K562 (cell line): ENCODE data around the gene PRSS1. TPM values are rescaled to one million over a fixed set of nuclear protein-coding genes. Genes with fewer than 3 reads are reported as not detected.

Experiments used
- ATAC-seq: fragments of 200-7000 bp; cut with Tn5 transposase; 3 replicates; pipeline ENCODE4 v1.9.1; 2020; ENCODE audit warnings: moderate library complexity
- BruUV-seq: library from RNA; stranded (reverse); fragments of 400-500 nt; replicated peaks from 2 replicates; lab custom pipeline; 2021; lab: Mats Ljungman, UMichigan
- CTCF ChIA-PET: fragments of 300-600 bp; formaldehyde crosslinking; extraction: SDS; loops from one replicate; lab custom pipeline; 2021; ENCODE audit warnings: low intra/inter-chr PET ratio; lab: Yijun Ruan, JAX
- POLR2A ChIA-PET: fragments of 300-600, 350-650 bp; sonication (Branson Sonifier 250); formaldehyde crosslinking; extraction: SDS; loops from one replicate; lab custom pipeline; 2021; ENCODE audit warnings: antibody characterized with exemption, inconsistent platforms; lab: Yijun Ruan, JAX
- DNase-seq, 4 experiments: peaks; one replicate each; pipeline versions ENCODE4 v3.0.0 to v3.0.0-alpha.2; 2011 to 2018; ENCODE audit warnings: low spot score in 3 of 4, mixed read lengths in 3 of 4; ENCODE audit errors: extremely low read depth in 1 of 4
- FAIRE-seq: peaks from 2 replicates; lab custom pipeline; 2011; peaks lifted over from hg19 to GRCh38; lab: Jason Lieb, UNC
- H2AFZ ChIP-seq: 2 replicates; pipeline ENCODE4 v1.6.0; 2011; ENCODE audit warnings: low read depth, low read length, control low read depth, inconsistent platforms
- H3K27ac ChIP-seq: fragments of 200-600 bp; 3 replicates; pipeline ENCODE4 v1.8.0; 2011; ENCODE audit warnings: low read depth, mild to moderate bottlenecking, control low read depth, inconsistent platforms, low read length, moderate library complexity, mixed read lengths; ENCODE audit errors: extremely low read depth
- H3K27me3 ChIP-seq, 2 experiments: fragments of 300-600 bp in 1 of 2; 2 replicates in 1 of 2; 3 replicates in 1 of 2; pipeline versions ENCODE4 v1.6.0 to v1.8.0; 2011; ENCODE audit warnings: inconsistent platforms in 2 of 2, low read length in 2 of 2, mild to moderate bottlenecking in 1 of 2, mixed read lengths in 1 of 2, moderate library complexity in 1 of 2; ENCODE audit not compliant: control insufficient read depth in 2 of 2, insufficient read depth in 2 of 2
- H3K36me3 ChIP-seq: fragments of 300-600 bp; 3 replicates; pipeline ENCODE4 v1.8.0; 2011; ENCODE audit warnings: mild to moderate bottlenecking, low read length, inconsistent platforms; ENCODE audit not compliant: control insufficient read depth, insufficient read depth
- H3K4me1 ChIP-seq, 2 experiments: fragments of 200-600 bp in 1 of 2; replicated peaks in 1 of 2; 2 replicates in 1 of 2; 3 replicates in 1 of 2; pipeline versions ENCODE4 v1.5.1 to v1.8.0; 2011; ENCODE audit warnings: inconsistent platforms in 2 of 2, low read length in 2 of 2, mild to moderate bottlenecking in 1 of 2, mixed read lengths in 1 of 2, moderate library complexity in 1 of 2; ENCODE audit not compliant: control insufficient read depth in 2 of 2, insufficient read depth in 2 of 2
- H3K4me2 ChIP-seq: 2 replicates; pipeline ENCODE4 v1.6.1; 2011; ENCODE audit warnings: low read length, control low read depth, inconsistent platforms, mixed read lengths; ENCODE audit not compliant: insufficient read depth
- H3K4me3 ChIP-seq: fragments of 200-600 bp; sonication (generic), shearing (Covaris generic); 2 replicates; pipeline ENCODE4 v1.5.1; 2016; ENCODE audit warnings: control low read depth, inconsistent platforms
- H3K79me2 ChIP-seq: fragments of 200-600 bp; 3 replicates; pipeline ENCODE4 v1.8.0; 2011; ENCODE audit warnings: low read length, inconsistent platforms; ENCODE audit not compliant: control insufficient read depth, insufficient read depth
- H3K9ac ChIP-seq, 2 experiments: 2 replicates each; pipeline versions ENCODE4 v1.6.0 to v1.6.1; 2011; ENCODE audit warnings: low read depth in 2 of 2, low read length in 2 of 2, control low read depth in 1 of 2, inconsistent platforms in 1 of 2, mild to moderate bottlenecking in 1 of 2, mixed read lengths in 1 of 2; ENCODE audit not compliant: insufficient read depth in 1 of 2
- H3K9me1 ChIP-seq: one replicate; pipeline ENCODE4 v1.6.0; 2011; ENCODE audit warnings: inconsistent platforms, mild to moderate bottlenecking, low read length, moderate library complexity; ENCODE audit not compliant: control insufficient read depth, insufficient read depth
- H3K9me3 ChIP-seq: replicated peaks from 2 replicates; pipeline ENCODE4 v1.5.1; 2011; ENCODE audit warnings: low read depth, low read length, inconsistent platforms; ENCODE audit not compliant: control insufficient read depth, insufficient read depth
- H4K20me1 ChIP-seq: replicated peaks from 2 replicates; pipeline ENCODE4 v1.6.1; 2011; ENCODE audit warnings: low read length, inconsistent platforms, mixed read lengths; ENCODE audit not compliant: control insufficient read depth, insufficient read depth
- CTCFL ChIP-seq: IDR thresholded peaks from 2 replicates; pipeline ENCODE4 v1.6.1; 2011; ENCODE audit warnings: borderline replicate concordance, low read depth, mild to moderate bottlenecking, moderate library complexity, low read length; ENCODE audit not compliant: insufficient read depth, poor library complexity, severe bottlenecking
- ETV5 ChIP-seq: sonication (generic); formaldehyde crosslinking; IDR thresholded peaks from 2 replicates; pipeline ENCODE4 v1.4.0; 2020; ENCODE audit warnings: low read depth, mild to moderate bottlenecking, missing genetic modification reagents
- TAF15 ChIP-seq: fragments of 200-400 bp; formaldehyde crosslinking; IDR thresholded peaks from 2 replicates; pipeline ENCODE4 v1.6.1; 2017; ENCODE audit warnings: mild to moderate bottlenecking, low read depth, low read length, moderate library complexity
- TBL1XR1 ChIP-seq, 2 experiments: IDR thresholded peaks; 2 replicates each; pipeline ENCODE4 v1.6.1; 2012; ENCODE audit warnings: improper control_type of control experiment in 2 of 2, low read length in 2 of 2, mild to moderate bottlenecking in 1 of 2
- ZBTB43 ChIP-seq: sonication (generic); formaldehyde crosslinking; IDR thresholded peaks from 2 replicates; pipeline ENCODE4 v1.8.0; 2023; ENCODE audit warnings: mild to moderate bottlenecking, missing genetic modification reagents
- ZNF318 ChIP-seq, 2 experiments: fragments of 450-650 bp; IDR thresholded peaks; 2 replicates each; pipeline ENCODE4 v1.6.1; 2016; ENCODE audit warnings: mild to moderate bottlenecking in 2 of 2, borderline replicate concordance in 1 of 2, low read depth in 1 of 2, moderate library complexity in 1 of 2
- ZNF785 ChIP-seq: fragments of 250-450 bp; sonication (Bioruptor Pico); IDR thresholded peaks from 2 replicates; pipeline ENCODE4 v1.4.0; 2020; ENCODE audit warnings: mild to moderate bottlenecking
- WGBS: fragments of 100-300 bp; shearing (Covaris generic); methylation state at CpG from one replicate; pipeline ENCODE4 v1.1.6; 2016; ENCODE audit warnings: low coverage, mixed read lengths; ENCODE audit not compliant: insufficient coverage; ENCODE audit errors: missing lambda C conversion rate; 5-methylcytosine and 5-hydroxymethylcytosine counted together
- in situ Hi-C: fragments of 300-500 bp; cut with MboI; formaldehyde crosslinking; loops from 4 replicates; pipeline ENCODE4 v1.15.0; 2018; ENCODE audit warnings: inconsistent platforms, mixed read lengths
- intact Hi-C: fragments of 100-400 bp; cut with micrococcal nuclease; formaldehyde crosslinking; loops from 2 replicates; pipeline ENCODE4 v1.14.2; 2022
- polyA plus RNA-seq, 8 experiments: library from polyadenylated mRNA; depleted of rRNA in 4 of 8; stranded (reverse) in 5 of 8; unstranded in 3 of 8; fragments of >200 nt; fragmentation: Nextera tagmentation in 2 of 8; fragmentation: Illumina TruSeq in 1 of 8; extraction: Ambion mirVana in 2 of 8; extraction: Trizol in 1 of 8; gene quantifications; 2 replicates each; pipeline versions ENCODE4 v1.2.1 to v1.2.3, GENCODE V29; 2011 to 2014; ENCODE audit warnings: inconsistent platforms in 1 of 8, missing spikeins in 1 of 8
- total RNA-seq, 7 experiments: library from RNA; depleted of rRNA in 6 of 7; stranded (reverse); fragments of >200 nt in 6 of 7; fragmentation: Illumina TruSeq in 2 of 7; extraction: Trizol in 2 of 7; gene quantifications; 2 replicates each; pipeline versions ENCODE4 v1.2.1 to v1.2.3, GENCODE V29; 2011 to 2021; ENCODE audit warnings: low replicate concordance in 1 of 7

The PRSS1 gene
- total and polyA plus RNA-seq, 9 of the 15 experiments (the other 6 are each of a cell fraction or from before 2014, with no cell fraction given) = 0.07 to 6.6 (median 0.20) TPM; not detected in 6

- no peak for TF ChIP-seq CTCFL
These were observed 31.0 kb upstream of the PRSS1 start (continued) for GRCh38 chr7:142718313-142718712.

GRCh38 chr7:142720172-142720773, 29.0 kb upstream of the PRSS1 start:
- no peak overlapping the region for H3K27ac ChIP-seq
- H4K20me1 ChIP-seq = no peaks in the 10 kb centered on the region
- peak; percentile 38 for ATAC-seq
- H3K9ac ChIP-seq = no peak overlapping the region
- intact Hi-C loops = no loop called here
- in situ Hi-C loops = no loop called here
- H3K4me2 ChIP-seq = no peak overlapping the region
- H2AFZ ChIP-seq = no peak overlapping the region; the same call in 1 of the 2 replicates
- peaks cover 0 to 8% of the 10 kb centered on the region in 2 experiments; a peak in 2 of 5 replicates for H3K4me1 ChIP-seq
- no peak overlapping the region for H3K4me3 ChIP-seq
- no peaks in the 10 kb centered on the region for H3K36me3 ChIP-seq
- no peak for DNase-seq
- no TSS peak for BruUV-seq
- H3K9me1 ChIP-seq = no peaks in the 10 kb centered on the region
- H3K79me2 ChIP-seq = no peaks in the 10 kb centered on the region
- no peak for FAIRE-seq
- WGBS = 9% methylated on average over 8 of the region's 8 CpGs
- H3K27me3 ChIP-seq = peaks cover 20 to 25% of the 10 kb centered on the region in 2 experiments; a peak in 4 of 5 replicates
- ChIA-PET CTCF (no interaction called here), POLR2A (interaction anchor here (0.6 to 1.1 kb wide), 2 partner anchors 29 to 1385 kb away, joined by 3 read pairs; partner anchors contain the start of gene PRSS1)
- no peaks in the 10 kb centered on the region for H3K9me3 ChIP-seq
- 0 out of 2 replicates have a peak, but pooled peaks have one; percentile 52 for TF ChIP-seq ZBTB43
- no peak for TF ChIP-seq TBL1XR1 (IDR thresholded peaks at IDR 0.05; ENCODE audit: low read length in 2 of 2)
- no peak for TF ChIP-seq ZNF785 (CRISPR knock-in tag)
- TF ChIP-seq ZNF318 (IDR thresholded peaks at IDR 0.05; ENCODE audit: borderline replicate concordance in 1 of 2, low read depth in 1 of 2) = no peak
- no peak for TF ChIP-seq TAF15
- peak; percentile 16; the same call in 1 of the 2 replicates for TF ChIP-seq ETV5 (CRISPR knock-in tag)
